SIG-M5 treated with dmso at 0.1 percent for 504 hours (cell line): Measurements from ENCODE around the gene PCSK2.

Experiments used
- DNase-seq: peaks from one replicate; lab custom pipeline; 2025; ENCODE audit not compliant: unreplicated experiment; lab: John Stamatoyannopoulos, UW

Gene PCSK2

GRCh38 chr20:17503301-17504065 lies 276.6 kb downstream of the PCSK2 start:
- no peak for DNase-seq

GRCh38 chr20:17504066-17504897 lies 277.4 kb downstream of the PCSK2 start:
- no peak for DNase-seq

GRCh38 chr20:17504898-17505635 lies 278.2 kb downstream of the PCSK2 start:
- peak; percentile 86 for DNase-seq

- DNase-seq = peak; percentile 7
Observed at GRCh38 chr20:17505636-17506517, 279.0 kb downstream of the PCSK2 start.

GRCh38 chr20:17507032-17507431 lies 280.2 kb downstream of the PCSK2 start:
- no peak for DNase-seq

GRCh38 chr20:17507531-17507930 lies 280.7 kb downstream of the PCSK2 start:
- no peak for DNase-seq

- no peak for DNase-seq
Observed at GRCh38 chr20:17508756-17509155, 281.9 kb downstream of the PCSK2 start.

- DNase-seq = no peak
Observed at GRCh38 chr20:17510548-17510947, 283.7 kb downstream of the PCSK2 start.

GRCh38 chr20:17511401-17511800 lies 284.6 kb downstream of the PCSK2 start:
- DNase-seq = no peak

GRCh38 chr20:17513939-17514338 lies 287.1 kb downstream of the PCSK2 start:
- no peak for DNase-seq

- DNase-seq = no peak
Observed at GRCh38 chr20:17515053-17515452, 288.2 kb downstream of the PCSK2 start.

- DNase-seq = peak; percentile 9
Observed at GRCh38 chr20:17518339-17519052, 291.7 kb downstream of the PCSK2 start.

GRCh38 chr20:17519606-17520285 lies 292.9 kb downstream of the PCSK2 start:
- DNase-seq = no peak

- no peak for DNase-seq
Observed at GRCh38 chr20:17520583-17520982, 293.7 kb downstream of the PCSK2 start.

GRCh38 chr20:17522528-17522927 lies 295.7 kb downstream of the PCSK2 start:
- DNase-seq = no peak

- DNase-seq = no peak
Observed at GRCh38 chr20:17523326-17523725, 296.5 kb downstream of the PCSK2 start.

- no peak for DNase-seq
Observed at GRCh38 chr20:17524560-17524959, 297.7 kb downstream of the PCSK2 start.

GRCh38 chr20:17525132-17525531 lies 298.3 kb downstream of the PCSK2 start:
- no peak for DNase-seq

GRCh38 chr20:17525650-17526049 lies 298.8 kb downstream of the PCSK2 start:
- peak; percentile 14 for DNase-seq
